Tibial nerve (tissue), 3 donors: ENCODE data around the gene PACSIN2.

Experiments
- POLR2A ChIP-seq, 2 donors: fragments of 450-650 bp; IDR thresholded peaks; one replicate each; pipeline ENCODE4 v1.6.1; 2017; ENCODE audit warnings: antibody characterized with exemption in 2 of 2, mild to moderate bottlenecking in 2 of 2, moderate library complexity in 2 of 2
- TF ChIP-seq, protein P1 (sequence below), 5 experiments: fragments of 200-600 bp in 3 of 5; fragments of 450-650 bp in 2 of 5; sonication (generic) in 3 of 5; IDR thresholded peaks; one replicate each; pipeline ENCODE4 v1.5.1; 2016 to 2019; ENCODE audit warnings: antibody characterized with exemption in 5 of 5, mild to moderate bottlenecking in 3 of 5, moderate library complexity in 2 of 5

DNA sequence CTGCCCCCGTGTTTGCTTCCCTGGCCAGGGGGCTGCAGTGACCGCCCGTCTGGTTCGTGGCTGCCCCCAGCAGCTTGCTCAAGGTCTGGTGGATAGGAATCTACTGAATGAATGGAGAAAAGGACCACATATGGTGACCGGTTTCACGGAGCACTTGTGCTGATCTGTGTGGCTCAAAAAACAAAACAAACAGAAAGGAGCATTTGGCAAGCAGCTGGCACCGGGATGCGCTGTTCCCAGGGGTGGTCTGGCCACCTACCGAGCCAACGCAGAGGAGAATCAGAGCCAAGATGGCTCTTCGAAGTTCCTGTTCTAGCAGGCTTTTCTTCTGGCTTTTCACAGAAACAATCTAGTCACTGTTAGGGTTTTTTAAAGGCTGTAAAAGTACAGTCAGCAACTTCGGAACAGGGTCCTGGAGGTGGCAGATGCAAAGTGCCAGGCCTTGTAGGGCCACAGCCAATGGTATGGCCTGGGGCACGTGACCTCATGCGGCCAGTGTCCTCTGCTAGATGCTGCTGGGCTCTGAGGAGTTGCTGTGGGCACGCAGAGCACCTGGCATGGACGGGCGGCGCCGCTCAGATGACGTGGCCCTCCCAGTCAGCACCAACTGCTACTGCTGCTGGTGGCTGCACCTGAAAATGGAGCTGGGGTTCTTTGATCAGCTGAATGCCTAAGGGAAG lies 27.3 kb upstream of the PACSIN2 start:
- TF ChIP-seq, protein P1, sequence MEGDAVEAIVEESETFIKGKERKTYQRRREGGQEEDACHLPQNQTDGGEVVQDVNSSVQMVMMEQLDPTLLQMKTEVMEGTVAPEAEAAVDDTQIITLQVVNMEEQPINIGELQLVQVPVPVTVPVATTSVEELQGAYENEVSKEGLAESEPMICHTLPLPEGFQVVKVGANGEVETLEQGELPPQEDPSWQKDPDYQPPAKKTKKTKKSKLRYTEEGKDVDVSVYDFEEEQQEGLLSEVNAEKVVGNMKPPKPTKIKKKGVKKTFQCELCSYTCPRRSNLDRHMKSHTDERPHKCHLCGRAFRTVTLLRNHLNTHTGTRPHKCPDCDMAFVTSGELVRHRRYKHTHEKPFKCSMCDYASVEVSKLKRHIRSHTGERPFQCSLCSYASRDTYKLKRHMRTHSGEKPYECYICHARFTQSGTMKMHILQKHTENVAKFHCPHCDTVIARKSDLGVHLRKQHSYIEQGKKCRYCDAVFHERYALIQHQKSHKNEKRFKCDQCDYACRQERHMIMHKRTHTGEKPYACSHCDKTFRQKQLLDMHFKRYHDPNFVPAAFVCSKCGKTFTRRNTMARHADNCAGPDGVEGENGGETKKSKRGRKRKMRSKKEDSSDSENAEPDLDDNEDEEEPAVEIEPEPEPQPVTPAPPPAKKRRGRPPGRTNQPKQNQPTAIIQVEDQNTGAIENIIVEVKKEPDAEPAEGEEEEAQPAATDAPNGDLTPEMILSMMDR (IDR thresholded peaks at IDR 0.05) = no peak
- no peak for TF ChIP-seq POLR2A (IDR thresholded peaks at IDR 0.05)
